Tibial nerve (tissue), 4 donors: ENCODE data around the gene RBMS3. TPM values are rescaled to one million over a fixed set of nuclear protein-coding genes. Genes with fewer than 3 reads are reported as not detected.

Experiments
- DNase-seq, 2 donors: peaks; one replicate each; pipeline ENCODE4 v3.0.0-alpha.2; 2019; ENCODE audit warnings: low spot score in 2 of 2
- H3K27ac ChIP-seq, 4 donors: fragments of 200-600 bp; sonication (generic) in 3 of 4; one replicate each; pipeline ENCODE4 v1.5.1; 2017 to 2019; ENCODE audit warnings: mild to moderate bottlenecking in 1 of 4
- H3K27me3 ChIP-seq, 2 donors: fragments of 200-600 bp; sonication (generic) in 1 of 2; one replicate each; pipeline versions ENCODE4 v1.5.1 to v1.6.0; 2017 to 2019
- H3K36me3 ChIP-seq, 3 donors: fragments of 200-600 bp; sonication (generic); one replicate each; pipeline ENCODE4 v1.5.1; 2018 to 2019
- H3K4me1 ChIP-seq, 4 donors: fragments of 200-600 bp; sonication (generic) in 3 of 4; one replicate each; pipeline ENCODE4 v1.5.1; 2017 to 2019
- H3K4me3 ChIP-seq, 4 donors: fragments of 200-600 bp; sonication (generic) in 3 of 4; one replicate each; pipeline ENCODE4 v1.5.1; 2017 to 2019; ENCODE audit warnings: mild to moderate bottlenecking in 1 of 4, moderate library complexity in 1 of 4
- H3K9me3 ChIP-seq, 4 donors: fragments of 200-600 bp; sonication (generic) in 3 of 4; one replicate each; pipeline ENCODE4 v1.5.1; 2017 to 2019
- EP300 ChIP-seq, 2 donors: sonication (generic); formaldehyde crosslinking; IDR thresholded peaks; one replicate each; pipeline ENCODE4 v1.6.1; 2017; ENCODE audit warnings: antibody characterized with exemption in 2 of 2, mild to moderate bottlenecking in 1 of 2
- POLR2A ChIP-seq, 2 donors: fragments of 450-650 bp; IDR thresholded peaks; one replicate each; pipeline ENCODE4 v1.6.1; 2017; ENCODE audit warnings: antibody characterized with exemption in 2 of 2, mild to moderate bottlenecking in 2 of 2, moderate library complexity in 2 of 2
- WGBS, 2 donors: methylation state at CpG; one replicate each; pipeline ENCODE4 v1.1.5; 2018; 5-methylcytosine and 5-hydroxymethylcytosine counted together
- total RNA-seq, 4 donors: library from RNA; depleted of rRNA; stranded (reverse); fragments of >200 nt; gene quantifications; one replicate each; pipeline ENCODE4 v1.1.0, GENCODE V29; 2016
- TF ChIP-seq, protein P1 (sequence below), 5 experiments: fragments of 200-600 bp in 3 of 5; fragments of 450-650 bp in 2 of 5; sonication (generic) in 3 of 5; IDR thresholded peaks; one replicate each; pipeline ENCODE4 v1.5.1; 2016 to 2019; ENCODE audit warnings: antibody characterized with exemption in 5 of 5, mild to moderate bottlenecking in 3 of 5, moderate library complexity in 2 of 5

The RBMS3 gene
- total RNA-seq, 4 donors from 2014 or later: 157 to 175 (median 161) TPM

- WGBS, 2 donors: 49 to 52% methylated on average over 7 of the region's 7 CpGs
Measured at GRCh38 chr3:29301332-29302019, 20.6 kb downstream of the RBMS3 start.

GRCh38 chr3:29302619-29303018 lies 21.7 kb downstream of the RBMS3 start:
- TF ChIP-seq EP300 (IDR thresholded peaks at IDR 0.05) (no peak), POLR2A (IDR thresholded peaks at IDR 0.05) (no peak)
- TF ChIP-seq, protein P1, sequence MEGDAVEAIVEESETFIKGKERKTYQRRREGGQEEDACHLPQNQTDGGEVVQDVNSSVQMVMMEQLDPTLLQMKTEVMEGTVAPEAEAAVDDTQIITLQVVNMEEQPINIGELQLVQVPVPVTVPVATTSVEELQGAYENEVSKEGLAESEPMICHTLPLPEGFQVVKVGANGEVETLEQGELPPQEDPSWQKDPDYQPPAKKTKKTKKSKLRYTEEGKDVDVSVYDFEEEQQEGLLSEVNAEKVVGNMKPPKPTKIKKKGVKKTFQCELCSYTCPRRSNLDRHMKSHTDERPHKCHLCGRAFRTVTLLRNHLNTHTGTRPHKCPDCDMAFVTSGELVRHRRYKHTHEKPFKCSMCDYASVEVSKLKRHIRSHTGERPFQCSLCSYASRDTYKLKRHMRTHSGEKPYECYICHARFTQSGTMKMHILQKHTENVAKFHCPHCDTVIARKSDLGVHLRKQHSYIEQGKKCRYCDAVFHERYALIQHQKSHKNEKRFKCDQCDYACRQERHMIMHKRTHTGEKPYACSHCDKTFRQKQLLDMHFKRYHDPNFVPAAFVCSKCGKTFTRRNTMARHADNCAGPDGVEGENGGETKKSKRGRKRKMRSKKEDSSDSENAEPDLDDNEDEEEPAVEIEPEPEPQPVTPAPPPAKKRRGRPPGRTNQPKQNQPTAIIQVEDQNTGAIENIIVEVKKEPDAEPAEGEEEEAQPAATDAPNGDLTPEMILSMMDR (IDR thresholded peaks at IDR 0.05): no peak
- H3K36me3 ChIP-seq: peaks cover 0 to 21% (median 0%) of the 10 kb centered on the region in 3 donors
- no peaks in the 10 kb centered on the region for H3K27me3 ChIP-seq
- WGBS, 2 donors: 93 to 94% methylated on average over 2 of the region's 2 CpGs
- H3K4me3 ChIP-seq: no peak overlapping the region
- peaks cover 0 to 56% (median 2%) of the 10 kb centered on the region in 4 donors for H3K4me1 ChIP-seq
- no peak for DNase-seq
- H3K27ac ChIP-seq: no peak overlapping the region
- H3K9me3 ChIP-seq: no peaks in the 10 kb centered on the region

More at GRCh38 chr3:29301332-29302019, 20.6 kb downstream of the RBMS3 start:
- Histone ChIP-seq H3K9me3 (no peaks in the 10 kb centered on the region), H3K4me1 (peaks cover 0 to 61% (median 2%) of the 10 kb centered on the region in 4 donors), H3K27me3 (no peaks in the 10 kb centered on the region), H3K36me3 (peaks cover 0 to 21% (median 0%) of the 10 kb centered on the region in 3 donors), H3K27ac (peak overlapping the region in 2 of 4 donors; percentile 1 to 54), H3K4me3 (no peak overlapping the region)
- TF ChIP-seq POLR2A (IDR thresholded peaks at IDR 0.05) (no peak), EP300 (IDR thresholded peaks at IDR 0.05) (no peak)
- TF ChIP-seq, protein P1 (IDR thresholded peaks at IDR 0.05): no peak
- no peak for DNase-seq

DNA sequence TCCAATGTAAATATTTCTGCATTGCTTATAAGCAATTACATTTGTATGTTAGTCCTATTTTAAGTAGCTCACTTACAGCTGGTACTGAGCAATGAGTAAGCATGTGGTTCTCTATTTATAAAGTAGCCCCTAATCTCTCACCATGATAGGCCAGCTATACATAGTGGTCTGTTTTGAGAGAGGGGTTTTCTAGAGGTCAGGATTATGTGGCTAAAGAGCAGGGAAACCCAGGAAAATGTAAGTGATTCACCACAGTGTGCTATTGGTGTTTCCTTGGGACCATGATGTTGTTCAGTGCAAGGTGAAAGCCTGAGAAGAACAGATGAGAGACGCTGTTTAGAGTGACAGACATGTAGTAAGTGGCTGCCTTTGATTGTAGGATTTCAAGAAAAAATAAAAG lies 26.4 kb downstream of the RBMS3 start:
- no peaks in the 10 kb centered on the region for H3K27me3 ChIP-seq
- no peaks in the 10 kb centered on the region for H3K9me3 ChIP-seq
- 95 to 96% methylated on average over 1 of the region's 1 CpG for WGBS, 2 donors
- H3K4me1 ChIP-seq: peaks cover 0 to 39% (median 4%) of the 10 kb centered on the region in 4 donors
- no peak for DNase-seq
- H3K4me3 ChIP-seq: no peak overlapping the region
- H3K36me3 ChIP-seq: peaks cover 0 to 21% (median 0%) of the 10 kb centered on the region in 3 donors
- H3K27ac ChIP-seq: no peak overlapping the region
- TF ChIP-seq POLR2A (IDR thresholded peaks at IDR 0.05) (no peak), EP300 (IDR thresholded peaks at IDR 0.05) (no peak)
- TF ChIP-seq, protein P1 (IDR thresholded peaks at IDR 0.05): no peak

GRCh38 chr3:29310865-29311264 lies 30.0 kb downstream of the RBMS3 start:
- 78 to 84% methylated on average over 1 of the region's 1 CpG for WGBS, 2 donors
- Histone ChIP-seq H3K36me3 (peaks cover 0 to under 1% (median 0%) of the 10 kb centered on the region in 3 donors), H3K27me3 (no peaks in the 10 kb centered on the region), H3K9me3 (no peaks in the 10 kb centered on the region), H3K27ac (peak overlapping the region in 2 of 4 donors; percentile 4 to 19), H3K4me1 (peaks cover 0 to 65% (median 21%) of the 10 kb centered on the region in 4 donors), H3K4me3 (no peak overlapping the region)
- DNase-seq: no peak
- TF ChIP-seq, protein P1 (IDR thresholded peaks at IDR 0.05): no peak
- TF ChIP-seq EP300 (IDR thresholded peaks at IDR 0.05): no peak
- no peak for TF ChIP-seq POLR2A (IDR thresholded peaks at IDR 0.05)

GRCh38 chr3:29311795-29312194 lies 30.9 kb downstream of the RBMS3 start:
- no peaks in the 10 kb centered on the region for H3K36me3 ChIP-seq
- DNase-seq: no peak
- H3K27ac ChIP-seq: peak overlapping the region in 2 of 4 donors; percentile 17 to 47
- peaks cover 0 to 73% (median 21%) of the 10 kb centered on the region in 4 donors for H3K4me1 ChIP-seq
- WGBS, 2 donors: 28 to 45% methylated on average over 3 of the region's 3 CpGs
- H3K4me3 ChIP-seq: no peak overlapping the region
- no peaks in the 10 kb centered on the region for H3K27me3 ChIP-seq
- TF ChIP-seq EP300 (IDR thresholded peaks at IDR 0.05) (no peak), POLR2A (IDR thresholded peaks at IDR 0.05) (no peak)
- TF ChIP-seq, protein P1 (IDR thresholded peaks at IDR 0.05): no peak
- H3K9me3 ChIP-seq: no peaks in the 10 kb centered on the region
